Inferior parietal cortex (tissue), 1 donor: ENCODE data around the gene MYCT1.
"Not testable (repeated sequence)": the region's sequence is repeated elsewhere in the genome, so short reads cannot be mapped to it uniquely, and the experiment has no call there.

Experiments
- DNase-seq: peaks from one replicate; pipeline ENCODE4 v3.0.0-alpha.2; 2016; ENCODE audit errors: extremely low spot score

MYCT1 gene

GRCh38 chr6:152697634-152698033, at the start of gene MYCT1:
Gene MYCT1, plus strand, starts transcription at chr6:152697897. Its CDS starts 6 bp downstream, at chr6:152697903.
- no peak for DNase-seq

GRCh38 chr6:152648105-152648504, 49.6 kb upstream of the MYCT1 start:
- DNase-seq = peak; percentile 53

GRCh38 chr6:152651986-152652385, 45.7 kb upstream of the MYCT1 start:
- DNase-seq = no peak

- no peak for DNase-seq
These were observed 35.9 kb upstream of the MYCT1 start for GRCh38 chr6:152661776-152662175.

- DNase-seq = peak; percentile 32
These were observed 27.8 kb upstream of the MYCT1 start for GRCh38 chr6:152669895-152670294.

- DNase-seq = no peak
These were observed 26.5 kb upstream of the MYCT1 start for GRCh38 chr6:152671171-152671570.

GRCh38 chr6:152673236-152673635, 24.5 kb upstream of the MYCT1 start:
- DNase-seq = no peak

- DNase-seq = no peak
These were observed 17.5 kb upstream of the MYCT1 start for GRCh38 chr6:152680151-152680550.

- DNase-seq = no peak
These were observed 16.7 kb upstream of the MYCT1 start for GRCh38 chr6:152680879-152681517.

GRCh38 chr6:152682141-152682540, 15.6 kb upstream of the MYCT1 start:
- no peak for DNase-seq

- not testable (repeated sequence) for DNase-seq
These were observed 14.8 kb upstream of the MYCT1 start for GRCh38 chr6:152682935-152683334.

GRCh38 chr6:152685819-152686218, 11.9 kb upstream of the MYCT1 start:
- no peak for DNase-seq

GRCh38 chr6:152695372-152696045, 2.2 kb upstream of the MYCT1 start:
- no peak for DNase-seq

- no peak for DNase-seq
These were observed 1.2 kb upstream of the MYCT1 start for GRCh38 chr6:152696522-152696921.

GRCh38 chr6:152698692-152699091, 995 bp downstream of the MYCT1 start:
- DNase-seq = no peak

GRCh38 chr6:152700427-152700826, 2.7 kb downstream of the MYCT1 start:
- DNase-seq = no peak

- no peak for DNase-seq
These were observed 3.6 kb downstream of the MYCT1 start for GRCh38 chr6:152701081-152701862.

GRCh38 chr6:152701863-152702401, 4.2 kb downstream of the MYCT1 start:
- no peak for DNase-seq

GRCh38 chr6:152703750-152704149, 6.1 kb downstream of the MYCT1 start:
- DNase-seq = not testable (repeated sequence)

- DNase-seq = no peak
These were observed 7.6 kb downstream of the MYCT1 start for GRCh38 chr6:152705327-152705726.

GRCh38 chr6:152716322-152716721, 18.6 kb downstream of the MYCT1 start:
- no peak for DNase-seq

GRCh38 chr6:152720974-152721373, 23.3 kb downstream of the MYCT1 start:
- DNase-seq = no peak
